Measurements from ENCODE around the gene RNU7-1.

The RNU7-1 gene

DNA sequence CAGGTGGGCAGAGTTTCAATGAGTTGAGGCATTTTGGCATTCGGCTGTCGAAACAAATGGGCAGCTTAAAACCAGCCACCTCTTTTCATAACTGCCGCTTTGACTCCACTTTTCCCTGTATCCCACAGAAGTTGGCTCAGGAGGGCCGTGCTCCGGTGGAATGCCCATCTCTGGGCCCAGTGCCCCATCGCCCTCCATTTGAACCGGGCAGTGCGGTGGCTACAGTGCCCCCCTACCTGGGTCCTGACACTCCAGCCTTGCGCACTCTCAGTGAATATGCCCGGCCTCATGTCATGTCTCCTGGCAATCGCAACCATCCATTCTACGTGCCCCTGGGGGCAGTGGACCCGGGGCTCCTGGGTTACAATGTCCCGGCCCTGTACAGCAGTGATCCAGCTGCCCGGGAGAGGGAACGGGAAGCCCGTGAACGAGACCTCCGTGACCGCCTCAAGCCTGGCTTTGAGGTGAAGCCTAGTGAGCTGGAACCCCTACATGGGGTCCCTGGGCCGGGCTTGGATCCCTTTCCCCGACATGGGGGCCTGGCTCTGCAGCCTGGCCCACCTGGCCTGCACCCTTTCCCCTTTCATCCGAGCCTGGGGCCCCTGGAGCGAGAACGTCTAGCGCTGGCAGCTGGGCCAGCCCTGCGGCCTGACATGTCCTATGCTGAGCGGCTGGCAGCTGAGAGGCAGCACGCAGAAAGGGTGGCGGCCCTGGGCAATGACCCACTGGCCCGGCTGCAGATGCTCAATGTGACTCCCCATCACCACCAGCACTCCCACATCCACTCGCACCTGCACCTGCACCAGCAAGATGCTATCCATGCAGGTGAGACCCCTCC, 5.0 kb upstream of the RNU7-1 start:
- DNase-seq: no peak

- no peak for DNase-seq
Measured at GRCh38 chr12:6939191-6939540, 4.5 kb upstream of the RNU7-1 start.

- no peak for DNase-seq
Measured at GRCh38 chr12:6941267-6941666, 2.3 kb upstream of the RNU7-1 start.

- DNase-seq: no peak
Measured at GRCh38 chr12:6941782-6942181, 1.8 kb upstream of the RNU7-1 start.

GRCh38 chr12:6942331-6942665, 1.3 kb upstream of the RNU7-1 start:
- DNase-seq: no peak

GRCh38 chr12:6943389-6943721, 261 bp upstream of the RNU7-1 start:
- peak; percentile 72 to 91 for DNase-seq

GRCh38 chr12:6944381-6945186, 968 bp downstream of the RNU7-1 start:
- peak; percentile 91 to 92 for DNase-seq

GRCh38 chr12:6945613-6946012, 2.0 kb downstream of the RNU7-1 start:
- no peak for DNase-seq

- peak in 1 of 2 experiments; percentile 37 for DNase-seq
Measured at GRCh38 chr12:6946033-6946919, 2.7 kb downstream of the RNU7-1 start.

GRCh38 chr12:6946920-6947374, 3.3 kb downstream of the RNU7-1 start:
- no peak for DNase-seq

DNA sequence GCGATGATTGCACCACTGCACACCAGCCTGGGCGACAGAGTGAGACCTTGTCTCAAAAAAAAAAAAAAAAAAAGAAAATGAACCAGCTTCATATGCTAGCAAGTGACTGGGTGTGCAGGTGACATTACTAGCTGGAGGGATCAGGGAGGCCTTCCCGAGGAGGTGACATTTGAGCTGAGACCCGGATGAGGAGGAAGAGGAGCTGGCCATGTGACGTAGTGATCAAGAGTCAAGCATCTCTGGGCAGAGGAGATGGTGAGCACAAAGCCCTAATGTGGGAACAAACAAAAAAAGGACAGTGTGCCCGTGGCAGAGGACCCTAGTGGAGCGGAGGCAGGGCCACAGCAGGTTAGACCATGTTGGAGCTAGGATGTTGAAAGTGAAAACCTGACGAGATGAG, 4.0 kb downstream of the RNU7-1 start:
- no peak for DNase-seq

DNA sequence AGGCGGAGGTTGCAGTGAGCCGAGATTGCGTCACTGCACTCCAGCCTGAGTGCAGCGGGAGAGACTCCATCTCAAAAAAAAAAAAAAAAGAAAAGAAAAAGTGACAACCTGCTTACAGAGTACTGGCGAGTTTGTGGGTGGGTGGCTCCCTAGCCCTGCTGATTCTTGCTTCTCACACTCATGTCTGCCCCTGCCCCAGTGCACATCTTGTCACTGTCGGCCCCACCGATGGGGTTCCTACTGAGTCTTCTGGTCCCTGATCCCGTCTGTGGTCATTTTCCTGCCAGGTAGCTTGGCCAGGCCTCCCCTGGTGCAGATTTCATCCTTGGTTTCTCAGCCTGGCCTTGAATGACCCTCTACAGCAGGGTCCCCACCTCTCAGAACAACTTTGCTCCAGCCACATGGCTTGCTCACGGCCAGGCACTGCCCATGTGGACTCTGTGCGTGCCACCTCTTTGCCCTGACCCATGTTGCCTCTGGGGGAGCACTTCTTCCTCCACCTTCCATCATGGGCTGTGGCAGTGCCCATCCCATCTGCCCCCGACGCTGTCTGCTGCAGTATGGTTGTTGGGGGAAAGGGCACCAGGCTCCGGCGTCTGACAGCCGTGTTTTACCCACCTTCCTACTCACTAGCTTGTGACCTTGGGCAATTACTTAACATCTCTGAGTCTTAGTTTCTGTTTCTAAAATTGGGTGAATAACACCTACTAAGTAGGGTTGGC, 5.4 kb downstream of the RNU7-1 start:
- DNase-seq: peak in 1 of 2 experiments; percentile 26

- no peak for DNase-seq
Measured at GRCh38 chr12:6950401-6950801, 6.8 kb downstream of the RNU7-1 start.

- no peak for DNase-seq
Measured at GRCh38 chr12:6950811-6951540, 7.4 kb downstream of the RNU7-1 start, which contains the start of gene PTPN6. PTPN6 (plus strand) TSS chr12:6951356; CDS start chr12:6951513, 157 bp downstream.

DNA sequence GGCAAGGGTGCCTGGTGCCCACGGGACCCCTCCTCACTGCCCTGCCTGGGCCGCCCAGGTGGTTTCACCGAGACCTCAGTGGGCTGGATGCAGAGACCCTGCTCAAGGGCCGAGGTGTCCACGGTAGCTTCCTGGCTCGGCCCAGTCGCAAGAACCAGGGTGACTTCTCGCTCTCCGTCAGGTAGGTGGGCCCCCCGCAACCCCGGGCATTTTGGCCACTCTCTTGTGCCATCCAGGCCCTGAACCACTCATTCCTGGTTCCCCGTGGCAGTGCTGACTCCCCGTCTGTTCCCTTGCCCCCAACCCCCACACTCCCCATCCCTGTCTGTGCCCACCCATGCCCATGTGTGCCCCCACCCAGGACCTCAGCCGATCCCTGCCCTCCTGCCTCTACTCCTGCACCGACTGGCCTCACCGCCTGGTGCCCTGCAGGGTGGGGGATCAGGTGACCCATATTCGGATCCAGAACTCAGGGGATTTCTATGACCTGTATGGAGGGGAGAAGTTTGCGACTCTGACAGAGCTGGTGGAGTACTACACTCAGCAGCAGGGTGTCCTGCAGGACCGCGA, 8.0 kb downstream of the RNU7-1 start:
- DNase-seq: no peak

GRCh38 chr12:6952121-6952862, 8.7 kb downstream of the RNU7-1 start:
- no peak for DNase-seq

GRCh38 chr12:6952863-6953441, 9.3 kb downstream of the RNU7-1 start:
- no peak for DNase-seq

GRCh38 chr12:6953442-6954315, 10.1 kb downstream of the RNU7-1 start:
- DNase-seq: no peak
